PC-3 (cell line): ENCODE results near the gene ADAMTS13.

ENCODE experiments used
- CTCF ChIP-seq: fragments of 300-600 bp; sonication (generic); conservative IDR thresholded peaks from 2 replicates; pipeline ENCODE4 v1.5.1; 2017; ENCODE audit warnings: antibody characterized with exemption, low read depth, mild to moderate bottlenecking, low read length
- EZH2 ChIP-seq: fragments of 300-600 bp; sonication (generic); IDR thresholded peaks from one replicate; pipeline ENCODE4 v1.6.1; 2017; ENCODE audit warnings: antibody characterized with exemption, mild to moderate bottlenecking, low read length; ENCODE audit not compliant: unreplicated experiment
- EZH2phosphoT487 ChIP-seq: fragments of 300-600 bp; sonication (generic); IDR thresholded peaks from 2 replicates; pipeline ENCODE4 v1.6.1; 2018; ENCODE audit warnings: mild to moderate bottlenecking, antibody characterized with exemption, low read length, borderline replicate concordance

- TF ChIP-seq CTCF (no peak), EZH2 (no peak), EZH2phosphoT487 (no peak)
Measured at GRCh38 chr9:133489253-133490190, 67.4 kb downstream of the ADAMTS13 start.
